ENCODE results near the gene NRXN3. TPM values are rescaled to one million over a fixed set of nuclear protein-coding genes. Genes with fewer than 3 reads are reported as not detected.

The NRXN3 gene
- total and polyA plus RNA-seq, 4 donors = 0.07 to 1.2 (median 0.23) TPM

- no peak for DNase-seq (ENCODE audit: low spot score)
- H3K9ac ChIP-seq (ENCODE audit: low read depth in 1 of 2, low read length in 2 of 2) = no peak overlapping the region
- peaks cover 0 to 1% (median 0%) of the 10 kb centered on the region in 4 donors for H3K9me3 ChIP-seq (ENCODE audit: control insufficient read depth in 4 of 4, low read length in 3 of 4)
- H3K4me1 ChIP-seq (ENCODE audit: control insufficient read depth in 4 of 4, insufficient read depth in 4 of 4, low read length in 3 of 4) = no peaks in the 10 kb centered on the region
- no peaks in the 10 kb centered on the region for H3K27me3 ChIP-seq (ENCODE audit: control insufficient read depth in 4 of 4, insufficient read depth in 4 of 4, low read length in 3 of 4)
- WGBS = 52% methylated on average over 3 of the region's 3 CpGs
- no peak overlapping the region for H3K27ac ChIP-seq (ENCODE audit: low read depth in 1 of 2, low read length in 2 of 2)
- TF ChIP-seq FOXA2 (IDR thresholded peaks at IDR 0.05) (no peak), RAD21 (IDR thresholded peaks at IDR 0.05) (no peak), HNF4G (IDR thresholded peaks at IDR 0.05) (no peak), ZBTB33 (IDR thresholded peaks at IDR 0.05) (no peak), NR2F2 (IDR thresholded peaks at IDR 0.05) (no peak), CTCF (IDR thresholded peaks at IDR 0.05; ENCODE audit: low read depth, low read length, missing input control) (no peak), RXRA (IDR thresholded peaks at IDR 0.05) (no peak), TAF1 (conservative IDR thresholded peaks at IDR 0.05) (no peak), SP1 (IDR thresholded peaks at IDR 0.05) (no peak), GABPA (IDR thresholded peaks at IDR 0.05 in 1 of 2, conservative IDR thresholded peaks at IDR 0.05 in 1 of 2) (no peak), JUND (IDR thresholded peaks at IDR 0.05) (no peak), FOXA1 (IDR thresholded peaks at IDR 0.05) (no peak), HNF4A (conservative IDR thresholded peaks at IDR 0.05) (no peak), YY1 (IDR thresholded peaks at IDR 0.05) (no peak)
- TF ChIP-seq, protein P1, sequence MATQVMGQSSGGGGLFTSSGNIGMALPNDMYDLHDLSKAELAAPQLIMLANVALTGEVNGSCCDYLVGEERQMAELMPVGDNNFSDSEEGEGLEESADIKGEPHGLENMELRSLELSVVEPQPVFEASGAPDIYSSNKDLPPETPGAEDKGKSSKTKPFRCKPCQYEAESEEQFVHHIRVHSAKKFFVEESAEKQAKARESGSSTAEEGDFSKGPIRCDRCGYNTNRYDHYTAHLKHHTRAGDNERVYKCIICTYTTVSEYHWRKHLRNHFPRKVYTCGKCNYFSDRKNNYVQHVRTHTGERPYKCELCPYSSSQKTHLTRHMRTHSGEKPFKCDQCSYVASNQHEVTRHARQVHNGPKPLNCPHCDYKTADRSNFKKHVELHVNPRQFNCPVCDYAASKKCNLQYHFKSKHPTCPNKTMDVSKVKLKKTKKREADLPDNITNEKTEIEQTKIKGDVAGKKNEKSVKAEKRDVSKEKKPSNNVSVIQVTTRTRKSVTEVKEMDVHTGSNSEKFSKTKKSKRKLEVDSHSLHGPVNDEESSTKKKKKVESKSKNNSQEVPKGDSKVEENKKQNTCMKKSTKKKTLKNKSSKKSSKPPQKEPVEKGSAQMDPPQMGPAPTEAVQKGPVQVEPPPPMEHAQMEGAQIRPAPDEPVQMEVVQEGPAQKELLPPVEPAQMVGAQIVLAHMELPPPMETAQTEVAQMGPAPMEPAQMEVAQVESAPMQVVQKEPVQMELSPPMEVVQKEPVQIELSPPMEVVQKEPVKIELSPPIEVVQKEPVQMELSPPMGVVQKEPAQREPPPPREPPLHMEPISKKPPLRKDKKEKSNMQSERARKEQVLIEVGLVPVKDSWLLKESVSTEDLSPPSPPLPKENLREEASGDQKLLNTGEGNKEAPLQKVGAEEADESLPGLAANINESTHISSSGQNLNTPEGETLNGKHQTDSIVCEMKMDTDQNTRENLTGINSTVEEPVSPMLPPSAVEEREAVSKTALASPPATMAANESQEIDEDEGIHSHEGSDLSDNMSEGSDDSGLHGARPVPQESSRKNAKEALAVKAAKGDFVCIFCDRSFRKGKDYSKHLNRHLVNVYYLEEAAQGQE (IDR thresholded peaks at IDR 0.05) = no peak
- TF ChIP-seq, protein P2, sequence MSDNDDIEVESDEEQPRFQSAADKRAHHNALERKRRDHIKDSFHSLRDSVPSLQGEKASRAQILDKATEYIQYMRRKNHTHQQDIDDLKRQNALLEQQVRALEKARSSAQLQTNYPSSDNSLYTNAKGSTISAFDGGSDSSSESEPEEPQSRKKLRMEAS (IDR thresholded peaks at IDR 0.05) = no peak
- TF ChIP-seq, protein P3, sequence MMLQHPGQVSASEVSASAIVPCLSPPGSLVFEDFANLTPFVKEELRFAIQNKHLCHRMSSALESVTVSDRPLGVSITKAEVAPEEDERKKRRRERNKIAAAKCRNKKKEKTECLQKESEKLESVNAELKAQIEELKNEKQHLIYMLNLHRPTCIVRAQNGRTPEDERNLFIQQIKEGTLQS (IDR thresholded peaks at IDR 0.05) = no peak
- no peaks in the 10 kb centered on the region for H3K36me3 ChIP-seq (ENCODE audit: control insufficient read depth in 4 of 4, insufficient read depth in 3 of 4, low read depth in 1 of 4, low read length in 3 of 4)
- H3K4me3 ChIP-seq (ENCODE audit: low read depth in 1 of 3, low read length in 3 of 3) = no peak overlapping the region
These were observed 928.2 kb downstream of the NRXN3 start for GRCh38 chr14:79098324-79098723.

GRCh38 chr14:79100578-79100977 is 930.4 kb downstream of the NRXN3 start:
- no peak for DNase-seq (ENCODE audit: low spot score)
- H3K27ac ChIP-seq (ENCODE audit: low read depth in 1 of 2, low read length in 2 of 2) = no peak overlapping the region
- H3K36me3 ChIP-seq (ENCODE audit: control insufficient read depth in 4 of 4, insufficient read depth in 3 of 4, low read depth in 1 of 4, low read length in 3 of 4) = no peaks in the 10 kb centered on the region
- WGBS = 89% methylated on average over 1 of the region's 1 CpG
- peaks cover 0 to 1% (median 0%) of the 10 kb centered on the region in 4 donors for H3K9me3 ChIP-seq (ENCODE audit: control insufficient read depth in 4 of 4, low read length in 3 of 4)
- H3K27me3 ChIP-seq (ENCODE audit: control insufficient read depth in 4 of 4, insufficient read depth in 4 of 4, low read length in 3 of 4) = no peaks in the 10 kb centered on the region
- H3K9ac ChIP-seq (ENCODE audit: low read depth in 1 of 2, low read length in 2 of 2) = no peak overlapping the region
- H3K4me1 ChIP-seq (ENCODE audit: control insufficient read depth in 4 of 4, insufficient read depth in 4 of 4, low read length in 3 of 4) = no peaks in the 10 kb centered on the region
- H3K4me3 ChIP-seq (ENCODE audit: low read depth in 1 of 3, low read length in 3 of 3) = no peak overlapping the region
- TF ChIP-seq, protein P2 (IDR thresholded peaks at IDR 0.05) = no peak
- TF ChIP-seq NR2F2 (IDR thresholded peaks at IDR 0.05) = no peak
- TF ChIP-seq, protein P1 (IDR thresholded peaks at IDR 0.05) = no peak
- no peak for TF ChIP-seq HNF4A (conservative IDR thresholded peaks at IDR 0.05)
- no peak for TF ChIP-seq TAF1 (conservative IDR thresholded peaks at IDR 0.05)
- TF ChIP-seq GABPA (IDR thresholded peaks at IDR 0.05 in 1 of 2, conservative IDR thresholded peaks at IDR 0.05 in 1 of 2) = no peak
- no peak for TF ChIP-seq CTCF (IDR thresholded peaks at IDR 0.05; ENCODE audit: low read depth, low read length, missing input control)
- no peak for TF ChIP-seq JUND (IDR thresholded peaks at IDR 0.05)
- TF ChIP-seq, protein P3 (IDR thresholded peaks at IDR 0.05) = no peak
- TF ChIP-seq FOXA1 (IDR thresholded peaks at IDR 0.05) = no peak
